Measurements from ENCODE around the gene CCSAP. TPM values are rescaled to one million over a fixed set of nuclear protein-coding genes. Genes with fewer than 3 reads are reported as not detected.

Gene CCSAP
- total and polyA plus RNA-seq, 2 of the 13 experiments (the other 11 are each of a cell fraction or from before 2014, with no cell fraction given) = 3.7 to 9.0 TPM

DNA sequence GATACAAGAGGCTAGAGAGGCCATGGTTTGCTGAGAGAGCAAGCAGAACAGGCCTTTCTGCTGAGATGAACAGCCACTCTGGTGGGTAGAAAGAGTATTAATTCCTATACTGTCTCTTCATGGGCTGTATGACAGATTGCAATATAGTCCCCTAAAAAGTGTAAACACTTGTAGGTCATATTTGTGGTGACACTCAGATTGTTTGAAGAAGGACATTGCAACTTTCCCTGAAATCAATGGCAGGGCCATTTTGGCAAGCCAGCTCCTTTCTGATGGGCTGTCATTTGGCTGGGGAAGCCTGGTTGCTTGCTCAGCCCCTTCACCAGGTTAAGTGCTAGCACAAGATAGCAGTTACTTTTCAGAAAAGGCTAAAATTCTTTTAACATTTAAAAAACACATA is 44.4 kb downstream of the CCSAP start (continued):
- TF ChIP-seq NR2F6 (IDR thresholded peaks at IDR 0.05) (peak; percentile 43; the same call in 1 of the 2 replicates), NR2F6 (CRISPR knock-in tag; IDR thresholded peaks at IDR 0.05) (peak; percentile 25; the same call in 1 of the 2 replicates), TCF7 (IDR thresholded peaks at IDR 0.05; ENCODE audit: low read depth) (no peak), ZNF674 (CRISPR knock-in tag; IDR thresholded peaks at IDR 0.05; ENCODE audit: low read depth) (no peak), ZNF224 (CRISPR knock-in tag; IDR thresholded peaks at IDR 0.05) (no peak), MATR3 (CRISPR knock-in tag; IDR thresholded peaks at IDR 0.05) (no peak), ZBTB42 (CRISPR knock-in tag; IDR thresholded peaks at IDR 0.05) (no peak), XBP1 (CRISPR knock-in tag; IDR thresholded peaks at IDR 0.05) (no peak), ZNF567 (CRISPR knock-in tag; IDR thresholded peaks at IDR 0.05; ENCODE audit: borderline replicate concordance) (no peak), SNAI1 (CRISPR knock-in tag; IDR thresholded peaks at IDR 0.05; ENCODE audit: borderline replicate concordance) (no peak), ZNF17 (CRISPR knock-in tag; IDR thresholded peaks at IDR 0.05) (no peak), CBX5 (CRISPR knock-in tag; IDR thresholded peaks at IDR 0.05; ENCODE audit: borderline replicate concordance) (no peak), ZMAT3 (CRISPR knock-in tag; conservative IDR thresholded peaks at IDR 0.05) (no peak), SOX6 (IDR thresholded peaks at IDR 0.05) (no peak), SOX6 (CRISPR knock-in tag; IDR thresholded peaks at IDR 0.05) (no peak), SIN3A (IDR thresholded peaks at IDR 0.05; ENCODE audit: borderline replicate concordance, low read depth, low read length) (no peak), CEBPG (CRISPR knock-in tag; IDR thresholded peaks at IDR 0.05) (peak; percentile 59; the same call in 1 of the 2 replicates), KDM5A (IDR thresholded peaks at IDR 0.05; ENCODE audit: borderline replicate concordance, low read length) (no peak), ONECUT2 (CRISPR knock-in tag; IDR thresholded peaks at IDR 0.05) (peak; percentile 59; the same call in 1 of the 2 replicates), ARHGAP35 (CRISPR knock-in tag; IDR thresholded peaks at IDR 0.05; ENCODE audit: borderline replicate concordance) (no peak), ZNF230 (CRISPR knock-in tag; IDR thresholded peaks at IDR 0.05) (no peak), ZNF34 (CRISPR knock-in tag; IDR thresholded peaks at IDR 0.05; ENCODE audit: borderline replicate concordance) (no peak), CREM (IDR thresholded peaks at IDR 0.05) (no peak), CREM (CRISPR knock-in tag; IDR thresholded peaks at IDR 0.05) (no peak), JARID2 (CRISPR knock-in tag; IDR thresholded peaks at IDR 0.05; ENCODE audit: insufficient replicate concordance) (no peak)
- TF ChIP-seq, protein P1, sequence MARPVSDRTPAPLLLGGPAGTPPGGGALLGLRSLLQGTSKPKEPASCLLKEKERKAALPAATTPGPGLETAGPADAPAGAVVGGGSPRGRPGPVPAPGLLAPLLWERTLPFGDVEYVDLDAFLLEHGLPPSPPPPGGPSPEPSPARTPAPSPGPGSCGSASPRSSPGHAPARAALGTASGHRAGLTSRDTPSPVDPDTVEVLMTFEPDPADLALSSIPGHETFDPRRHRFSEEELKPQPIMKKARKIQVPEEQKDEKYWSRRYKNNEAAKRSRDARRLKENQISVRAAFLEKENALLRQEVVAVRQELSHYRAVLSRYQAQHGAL (CRISPR knock-in tag; IDR thresholded peaks at IDR 0.05; ENCODE audit: not compliant biosample characterization) = no peak
- TF ChIP-seq, protein P2, sequence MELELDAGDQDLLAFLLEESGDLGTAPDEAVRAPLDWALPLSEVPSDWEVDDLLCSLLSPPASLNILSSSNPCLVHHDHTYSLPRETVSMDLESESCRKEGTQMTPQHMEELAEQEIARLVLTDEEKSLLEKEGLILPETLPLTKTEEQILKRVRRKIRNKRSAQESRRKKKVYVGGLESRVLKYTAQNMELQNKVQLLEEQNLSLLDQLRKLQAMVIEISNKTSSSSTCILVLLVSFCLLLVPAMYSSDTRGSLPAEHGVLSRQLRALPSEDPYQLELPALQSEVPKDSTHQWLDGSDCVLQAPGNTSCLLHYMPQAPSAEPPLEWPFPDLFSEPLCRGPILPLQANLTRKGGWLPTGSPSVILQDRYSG (CRISPR knock-in tag; IDR thresholded peaks at IDR 0.05) = no peak
- TF ChIP-seq, protein P3, sequence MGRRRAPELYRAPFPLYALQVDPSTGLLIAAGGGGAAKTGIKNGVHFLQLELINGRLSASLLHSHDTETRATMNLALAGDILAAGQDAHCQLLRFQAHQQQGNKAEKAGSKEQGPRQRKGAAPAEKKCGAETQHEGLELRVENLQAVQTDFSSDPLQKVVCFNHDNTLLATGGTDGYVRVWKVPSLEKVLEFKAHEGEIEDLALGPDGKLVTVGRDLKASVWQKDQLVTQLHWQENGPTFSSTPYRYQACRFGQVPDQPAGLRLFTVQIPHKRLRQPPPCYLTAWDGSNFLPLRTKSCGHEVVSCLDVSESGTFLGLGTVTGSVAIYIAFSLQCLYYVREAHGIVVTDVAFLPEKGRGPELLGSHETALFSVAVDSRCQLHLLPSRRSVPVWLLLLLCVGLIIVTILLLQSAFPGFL (CRISPR knock-in tag; IDR thresholded peaks at IDR 0.05) = no peak
- TF ChIP-seq, protein P4, sequence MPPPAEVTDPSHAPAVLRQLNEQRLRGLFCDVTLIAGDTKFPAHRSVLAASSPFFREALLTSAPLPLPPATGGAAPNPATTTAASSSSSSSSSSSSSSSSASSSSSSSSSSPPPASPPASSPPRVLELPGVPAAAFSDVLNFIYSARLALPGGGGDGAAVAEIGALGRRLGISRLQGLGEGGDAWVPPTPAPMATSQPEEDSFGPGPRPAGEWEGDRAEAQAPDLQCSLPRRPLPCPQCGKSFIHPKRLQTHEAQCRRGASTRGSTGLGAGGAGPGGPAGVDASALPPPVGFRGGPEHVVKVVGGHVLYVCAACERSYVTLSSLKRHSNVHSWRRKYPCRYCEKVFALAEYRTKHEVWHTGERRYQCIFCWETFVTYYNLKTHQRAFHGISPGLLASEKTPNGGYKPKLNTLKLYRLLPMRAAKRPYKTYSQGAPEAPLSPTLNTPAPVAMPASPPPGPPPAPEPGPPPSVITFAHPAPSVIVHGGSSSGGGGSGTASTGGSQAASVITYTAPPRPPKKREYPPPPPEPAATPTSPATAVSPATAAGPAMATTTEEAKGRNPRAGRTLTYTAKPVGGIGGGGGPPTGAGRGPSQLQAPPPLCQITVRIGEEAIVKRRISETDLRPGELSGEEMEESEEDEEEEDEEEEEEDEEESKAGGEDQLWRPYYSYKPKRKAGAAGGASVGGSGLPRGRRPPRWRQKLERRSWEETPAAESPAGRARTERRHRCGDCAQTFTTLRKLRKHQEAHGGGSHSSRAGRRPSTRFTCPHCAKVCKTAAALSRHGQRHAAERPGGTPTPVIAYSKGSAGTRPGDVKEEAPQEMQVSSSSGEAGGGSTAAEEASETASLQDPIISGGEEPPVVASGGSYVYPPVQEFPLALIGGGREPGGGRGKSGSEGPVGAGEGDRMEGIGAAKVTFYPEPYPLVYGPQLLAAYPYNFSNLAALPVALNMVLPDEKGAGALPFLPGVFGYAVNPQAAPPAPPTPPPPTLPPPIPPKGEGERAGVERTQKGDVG (CRISPR knock-in tag; IDR thresholded peaks at IDR 0.05; ENCODE audit: borderline replicate concordance) = no peak
